Head of caudate nucleus (tissue), 42 donors: ENCODE data around the gene NPAS1.

Source experiments
- DNase-seq, 42 donors: peaks; one replicate each; pipeline versions ENCODE4 v3.0.0 to v3.0.0-alpha.2; 2020 to 2021; ENCODE audit warnings: mixed read lengths in 7 of 42
- intact Hi-C: fragments of 100-400 bp; cut with DNase I; formaldehyde crosslinking; loops from one replicate; pipeline ENCODE4 v1.15.0; 2022

NPAS1 gene

GRCh38 chr19:47094557-47095475 lies 75.2 kb downstream of the NPAS1 start:
- no peak for DNase-seq
- intact Hi-C loops = no loop called here
